ENCODE data around the gene METTL25. TPM values are rescaled to one million over a fixed set of nuclear protein-coding genes. Genes with fewer than 3 reads are reported as not detected.

The METTL25 gene
- total RNA-seq, 1 donor from 2014 or later, result 8.0 TPM

- no peaks in the 10 kb centered on the region for H3K27me3 Mint-ChIP-seq (ENCODE audit: low read depth)
- no peak overlapping the region for H3K4me3 Mint-ChIP-seq
- DNase-seq (ENCODE audit: low read depth, low spot score), result no peak
- H3K4me1 Mint-ChIP-seq, result no peaks in the 10 kb centered on the region
- H3K9me3 Mint-ChIP-seq, result peaks cover 4% of the 10 kb centered on the region
- no peak overlapping the region for H3K27ac Mint-ChIP-seq (ENCODE audit: unreplicated experiment)
- TF ChIP-seq CTCF (conservative IDR thresholded peaks at IDR 0.05), result no peak
- peaks cover 6% of the 10 kb centered on the region for H3K36me3 Mint-ChIP-seq (ENCODE audit: low read depth)
Observed at GRCh38 chr12:82474181-82474797, 116.0 kb downstream of the METTL25 start.

GRCh38 chr12:82474798-82475184, 116.5 kb downstream of the METTL25 start:
- H3K27me3 Mint-ChIP-seq (ENCODE audit: low read depth), result no peaks in the 10 kb centered on the region
- H3K36me3 Mint-ChIP-seq (ENCODE audit: low read depth), result peaks cover 6% of the 10 kb centered on the region
- H3K27ac Mint-ChIP-seq (ENCODE audit: unreplicated experiment), result no peak overlapping the region
- DNase-seq (ENCODE audit: low read depth, low spot score), result no peak
- no peak overlapping the region for H3K4me3 Mint-ChIP-seq
- no peak for TF ChIP-seq CTCF (conservative IDR thresholded peaks at IDR 0.05)
- no peaks in the 10 kb centered on the region for H3K4me1 Mint-ChIP-seq
- H3K9me3 Mint-ChIP-seq, result peaks cover 4% of the 10 kb centered on the region

- TF ChIP-seq CTCF (conservative IDR thresholded peaks at IDR 0.05), result no peak
- H3K9me3 Mint-ChIP-seq, result peaks cover 4% of the 10 kb centered on the region
- H3K27me3 Mint-ChIP-seq (ENCODE audit: low read depth), result no peaks in the 10 kb centered on the region
- no peak overlapping the region for H3K27ac Mint-ChIP-seq (ENCODE audit: unreplicated experiment)
- no peak for DNase-seq (ENCODE audit: low read depth, low spot score)
- no peaks in the 10 kb centered on the region for H3K4me1 Mint-ChIP-seq
- peaks cover 6% of the 10 kb centered on the region for H3K36me3 Mint-ChIP-seq (ENCODE audit: low read depth)
- H3K4me3 Mint-ChIP-seq, result no peak overlapping the region
Observed at GRCh38 chr12:82475211-82475610, 116.9 kb downstream of the METTL25 start.

- Mint-ChIP-seq H3K4me1 (no peaks in the 10 kb centered on the region), H3K27me3 (ENCODE audit: low read depth) (no peaks in the 10 kb centered on the region), H3K36me3 (ENCODE audit: low read depth) (peaks cover 6% of the 10 kb centered on the region), H3K27ac (ENCODE audit: unreplicated experiment) (no peak overlapping the region), H3K4me3 (no peak overlapping the region), H3K9me3 (peaks cover 4% of the 10 kb centered on the region)
- no peak for DNase-seq (ENCODE audit: low read depth, low spot score)
- no peak for TF ChIP-seq CTCF (conservative IDR thresholded peaks at IDR 0.05)
Observed at GRCh38 chr12:82476511-82476910, 118.2 kb downstream of the METTL25 start.

GRCh38 chr12:82479511-82479910, 121.2 kb downstream of the METTL25 start:
- H3K36me3 Mint-ChIP-seq (ENCODE audit: low read depth), result no peaks in the 10 kb centered on the region

More at GRCh38 chr12:82479511-82479910, 121.2 kb downstream of the METTL25 start:
- no peak overlapping the region for H3K4me3 Mint-ChIP-seq
- no peak for TF ChIP-seq CTCF (conservative IDR thresholded peaks at IDR 0.05)
- H3K27ac Mint-ChIP-seq (ENCODE audit: unreplicated experiment), result no peak overlapping the region
- H3K27me3 Mint-ChIP-seq (ENCODE audit: low read depth), result no peaks in the 10 kb centered on the region
- no peaks in the 10 kb centered on the region for H3K4me1 Mint-ChIP-seq
- H3K9me3 Mint-ChIP-seq, result peaks cover 6% of the 10 kb centered on the region
- no peak for DNase-seq (ENCODE audit: low read depth, low spot score)
